ENCODE data around the gene MAVS.

DNA sequence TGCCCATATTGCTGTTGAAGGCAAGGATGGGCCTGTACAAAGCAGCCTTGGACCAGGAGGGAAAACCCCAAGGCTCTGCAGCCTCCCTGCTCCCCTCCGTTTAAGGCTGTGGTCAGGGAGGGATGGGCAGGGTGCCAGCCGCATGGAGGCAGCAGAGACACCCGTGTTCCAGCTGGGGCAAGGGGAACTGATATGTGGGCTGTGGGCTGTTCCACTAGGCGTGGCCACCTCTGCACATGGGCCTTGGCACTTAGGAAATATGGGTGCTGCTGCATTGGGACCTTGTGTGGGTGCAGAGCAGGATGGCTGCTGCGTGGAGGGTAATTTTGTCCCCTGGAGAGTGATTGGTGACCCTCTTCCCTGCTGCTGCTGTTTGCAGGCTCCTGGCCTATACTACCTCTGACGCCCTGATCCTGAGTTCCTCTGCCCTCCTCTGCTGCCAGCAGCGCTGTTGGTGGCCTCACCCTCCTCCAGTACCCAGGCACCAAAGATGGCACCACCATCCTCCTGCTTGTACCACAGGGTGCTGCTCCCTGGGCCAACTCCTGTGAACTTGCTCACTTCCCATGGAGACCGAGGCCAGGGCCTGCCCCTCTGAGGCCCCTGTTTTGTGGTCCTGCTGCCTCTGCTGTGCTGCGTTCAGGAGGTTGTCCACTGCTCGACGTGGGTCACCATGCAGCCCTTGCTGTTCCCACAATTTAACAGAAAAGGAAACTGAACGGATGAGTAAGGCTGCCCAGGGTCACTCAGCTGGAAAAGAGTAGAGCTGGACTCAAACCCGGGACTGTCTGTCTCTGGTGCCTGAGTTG, 77.9 kb downstream of the MAVS start:
- TF ChIP-seq POLR2AphosphoS5 (IDR thresholded peaks at IDR 0.05; ENCODE audit: low read depth, low read length) (no peak), SIN3A (IDR thresholded peaks at IDR 0.05; ENCODE audit: borderline replicate concordance, insufficient read depth, low read length) (no peak)
- TF ChIP-seq, protein P1, sequence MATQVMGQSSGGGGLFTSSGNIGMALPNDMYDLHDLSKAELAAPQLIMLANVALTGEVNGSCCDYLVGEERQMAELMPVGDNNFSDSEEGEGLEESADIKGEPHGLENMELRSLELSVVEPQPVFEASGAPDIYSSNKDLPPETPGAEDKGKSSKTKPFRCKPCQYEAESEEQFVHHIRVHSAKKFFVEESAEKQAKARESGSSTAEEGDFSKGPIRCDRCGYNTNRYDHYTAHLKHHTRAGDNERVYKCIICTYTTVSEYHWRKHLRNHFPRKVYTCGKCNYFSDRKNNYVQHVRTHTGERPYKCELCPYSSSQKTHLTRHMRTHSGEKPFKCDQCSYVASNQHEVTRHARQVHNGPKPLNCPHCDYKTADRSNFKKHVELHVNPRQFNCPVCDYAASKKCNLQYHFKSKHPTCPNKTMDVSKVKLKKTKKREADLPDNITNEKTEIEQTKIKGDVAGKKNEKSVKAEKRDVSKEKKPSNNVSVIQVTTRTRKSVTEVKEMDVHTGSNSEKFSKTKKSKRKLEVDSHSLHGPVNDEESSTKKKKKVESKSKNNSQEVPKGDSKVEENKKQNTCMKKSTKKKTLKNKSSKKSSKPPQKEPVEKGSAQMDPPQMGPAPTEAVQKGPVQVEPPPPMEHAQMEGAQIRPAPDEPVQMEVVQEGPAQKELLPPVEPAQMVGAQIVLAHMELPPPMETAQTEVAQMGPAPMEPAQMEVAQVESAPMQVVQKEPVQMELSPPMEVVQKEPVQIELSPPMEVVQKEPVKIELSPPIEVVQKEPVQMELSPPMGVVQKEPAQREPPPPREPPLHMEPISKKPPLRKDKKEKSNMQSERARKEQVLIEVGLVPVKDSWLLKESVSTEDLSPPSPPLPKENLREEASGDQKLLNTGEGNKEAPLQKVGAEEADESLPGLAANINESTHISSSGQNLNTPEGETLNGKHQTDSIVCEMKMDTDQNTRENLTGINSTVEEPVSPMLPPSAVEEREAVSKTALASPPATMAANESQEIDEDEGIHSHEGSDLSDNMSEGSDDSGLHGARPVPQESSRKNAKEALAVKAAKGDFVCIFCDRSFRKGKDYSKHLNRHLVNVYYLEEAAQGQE (IDR thresholded peaks at IDR 0.05; ENCODE audit: insufficient read depth in 1 of 2, low read depth in 2 of 2, low read length in 2 of 2), result no peak
